NCI-H146 (cell line): ENCODE results near the gene ARHGAP15.

Experiments used
- DNase-seq: peaks from one replicate; lab custom pipeline; 2025; lab: John Stamatoyannopoulos, UW

Gene ARHGAP15

DNA sequence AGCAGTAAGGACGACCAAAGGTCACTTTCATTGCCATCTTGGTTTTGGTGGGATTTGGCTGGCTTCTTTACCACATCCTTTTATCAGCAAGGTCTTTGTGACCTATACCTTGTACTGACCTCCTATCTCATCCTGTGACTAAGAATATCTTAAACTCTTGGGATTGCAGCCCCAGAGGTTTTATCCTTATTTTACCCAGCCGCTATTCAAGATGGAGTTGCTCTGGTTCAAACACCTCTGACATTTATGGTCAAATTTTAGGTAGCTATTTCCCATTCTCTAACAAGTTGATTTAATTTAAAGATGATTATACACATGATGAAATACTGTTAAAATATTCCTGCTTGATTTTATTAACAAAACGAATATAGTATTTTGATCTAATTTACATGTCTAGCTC is 326.1 kb downstream of the ARHGAP15 start:
- no peak for DNase-seq

DNA sequence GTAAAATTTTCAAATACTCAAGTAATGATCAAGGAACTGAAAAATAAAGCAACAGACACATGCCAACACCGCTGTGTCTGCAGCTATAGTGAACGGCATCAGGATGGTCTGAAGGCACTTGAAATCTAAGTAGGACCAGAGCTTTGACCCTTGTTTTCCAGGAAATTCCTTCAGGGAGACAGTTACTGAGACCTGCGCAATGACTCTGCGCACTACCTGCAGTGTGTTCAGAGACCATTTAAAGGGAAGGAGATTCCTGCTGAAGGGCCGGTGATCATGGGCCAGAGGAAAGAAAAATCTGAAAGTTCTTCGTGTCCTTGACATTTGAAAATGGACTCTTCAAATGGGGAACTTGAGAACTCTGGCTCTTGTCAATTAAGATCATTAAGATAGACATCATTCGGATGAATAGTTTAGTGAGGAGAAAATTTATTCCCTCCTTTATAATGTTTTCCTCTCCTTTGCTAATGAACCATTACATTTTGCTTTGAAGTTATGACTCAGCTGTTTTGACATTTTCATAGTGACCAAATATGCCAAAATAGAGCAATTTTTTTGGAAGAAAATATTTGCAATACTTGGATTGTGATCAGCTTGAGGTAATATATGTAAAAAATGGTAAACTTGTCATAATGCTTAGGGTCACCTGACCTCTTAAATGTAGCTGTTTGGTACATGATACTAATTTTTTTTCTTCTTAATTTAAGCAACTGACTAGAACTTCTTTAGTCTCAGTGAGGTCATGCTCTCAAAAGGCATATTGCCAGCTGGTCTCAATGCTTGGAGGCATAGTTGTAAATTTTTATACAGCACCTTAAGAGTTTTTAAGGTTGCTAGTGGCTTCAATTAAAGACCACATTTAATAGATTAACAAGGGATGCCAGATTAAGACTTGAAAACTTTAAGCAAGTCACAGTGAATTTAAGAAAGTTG is 329.3 kb downstream of the ARHGAP15 start:
- no peak for DNase-seq

DNA sequence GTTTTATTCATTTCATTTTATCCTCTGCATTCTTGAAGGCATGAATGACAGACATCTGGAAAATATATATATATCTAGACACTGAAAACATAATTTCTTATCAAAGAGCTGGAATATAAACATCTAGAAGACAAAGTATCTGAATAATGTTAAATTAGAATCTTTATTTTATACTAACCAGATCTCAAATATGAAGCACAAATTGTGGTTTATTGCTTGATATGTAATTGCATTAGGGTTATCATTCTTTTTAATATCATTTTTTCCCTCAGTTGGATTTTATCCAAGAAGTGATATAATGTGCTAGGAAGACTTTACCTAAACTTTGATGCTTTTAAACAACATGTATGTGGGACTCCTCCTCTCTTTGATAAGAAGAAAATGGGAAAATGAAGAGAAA is 331.2 kb downstream of the ARHGAP15 start:
- no peak for DNase-seq

DNA sequence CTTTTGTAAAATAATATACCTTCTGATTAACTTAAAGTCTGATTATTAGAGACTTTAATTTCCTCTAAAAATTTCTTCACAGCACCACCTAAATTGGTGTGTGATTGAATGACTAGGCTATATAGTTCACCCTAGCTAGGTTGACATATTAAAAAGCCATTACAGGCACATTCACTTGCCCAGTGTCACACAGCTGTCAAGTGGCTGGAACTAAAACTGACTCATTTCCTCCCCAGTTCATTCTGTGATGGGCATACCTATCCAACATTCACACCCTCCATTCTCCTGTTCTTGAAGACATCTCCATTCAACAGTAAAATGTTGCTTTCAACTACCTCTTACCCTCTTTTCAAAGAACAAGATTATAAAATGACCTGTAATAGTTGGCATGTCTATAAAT is 334.5 kb downstream of the ARHGAP15 start:
- no peak for DNase-seq

DNA sequence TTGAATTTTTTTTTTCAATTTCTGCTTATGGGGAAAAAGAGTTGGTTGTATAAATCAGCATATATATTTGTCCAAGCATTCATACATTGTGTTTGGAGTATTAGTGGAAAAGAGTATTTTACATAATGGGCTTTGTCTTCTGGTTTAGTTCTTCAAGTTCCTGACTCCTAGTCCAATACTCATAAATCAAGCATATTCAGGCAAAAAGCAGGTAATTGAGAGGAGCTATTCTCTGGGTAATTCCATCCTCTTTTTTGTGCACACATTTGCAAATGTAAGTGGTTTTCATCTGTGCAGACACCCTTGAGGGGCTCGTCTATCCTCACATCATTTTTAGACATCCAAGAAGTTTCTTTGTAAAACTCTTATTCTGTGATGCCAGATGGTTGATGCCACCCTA is 337.2 kb downstream of the ARHGAP15 start:
- DNase-seq: no peak

DNA sequence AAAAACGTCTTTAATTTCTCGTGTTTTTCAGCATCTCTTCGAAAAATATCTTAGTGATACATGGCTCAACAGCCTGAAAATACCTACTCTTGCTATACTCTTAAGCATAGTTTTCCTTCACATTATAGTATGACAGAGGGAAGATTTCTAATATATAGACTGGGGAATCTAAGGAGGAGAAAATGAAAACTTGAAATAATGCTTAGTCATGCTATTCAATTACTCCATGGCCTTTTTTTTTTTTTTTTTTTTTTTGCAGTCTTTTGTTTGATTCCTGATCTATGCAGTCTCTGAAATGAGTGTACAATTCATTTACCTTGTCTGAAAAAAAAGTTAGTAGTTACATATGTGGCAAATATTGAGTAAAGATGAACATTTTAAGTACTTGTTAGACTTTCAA is 337.8 kb downstream of the ARHGAP15 start:
- DNase-seq: no peak

DNA sequence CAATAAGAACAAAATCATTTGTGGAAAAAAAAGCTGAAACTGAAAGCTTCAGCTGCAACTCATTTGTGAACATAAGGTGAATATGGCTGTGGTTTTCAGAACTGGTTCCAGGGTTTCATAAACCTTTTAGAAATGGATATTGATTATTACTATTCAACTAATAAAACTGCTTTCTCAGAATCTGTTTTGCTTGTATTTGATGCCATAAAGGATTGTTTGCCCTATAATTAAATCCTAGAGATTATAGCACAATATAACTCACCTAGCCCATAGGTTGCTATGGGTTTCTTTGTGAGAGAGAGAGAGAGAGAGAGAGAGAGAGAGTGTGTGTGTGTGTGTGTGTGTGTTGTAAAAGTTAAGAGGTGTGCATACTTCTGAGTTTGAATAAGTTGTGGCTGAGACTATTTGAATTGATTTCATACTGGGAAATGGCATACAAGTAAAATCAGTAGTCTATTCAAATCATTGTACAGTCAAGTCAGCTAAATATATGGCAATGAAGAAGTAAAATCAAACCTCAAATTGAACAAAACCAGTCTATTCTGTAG is 339.2 kb downstream of the ARHGAP15 start:
- no peak for DNase-seq

DNA sequence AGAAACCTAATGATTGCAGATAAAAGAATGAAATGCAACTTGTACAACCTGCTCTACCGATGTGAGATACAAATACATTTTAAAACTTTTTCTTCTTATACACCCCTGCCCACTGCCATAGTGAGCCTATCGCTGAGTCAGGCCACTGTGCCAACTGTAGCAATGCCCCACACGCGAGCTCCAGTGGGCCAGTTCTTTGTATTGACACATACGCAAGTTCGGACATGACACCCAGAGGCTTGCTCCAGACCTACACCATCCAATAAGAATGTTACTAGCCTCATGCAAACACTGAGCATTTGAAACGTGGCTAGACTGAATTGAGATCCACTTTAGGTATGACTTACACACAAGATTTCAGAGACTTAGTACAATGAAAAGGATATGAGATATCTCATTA is 340.1 kb downstream of the ARHGAP15 start:
- DNase-seq: no peak

DNA sequence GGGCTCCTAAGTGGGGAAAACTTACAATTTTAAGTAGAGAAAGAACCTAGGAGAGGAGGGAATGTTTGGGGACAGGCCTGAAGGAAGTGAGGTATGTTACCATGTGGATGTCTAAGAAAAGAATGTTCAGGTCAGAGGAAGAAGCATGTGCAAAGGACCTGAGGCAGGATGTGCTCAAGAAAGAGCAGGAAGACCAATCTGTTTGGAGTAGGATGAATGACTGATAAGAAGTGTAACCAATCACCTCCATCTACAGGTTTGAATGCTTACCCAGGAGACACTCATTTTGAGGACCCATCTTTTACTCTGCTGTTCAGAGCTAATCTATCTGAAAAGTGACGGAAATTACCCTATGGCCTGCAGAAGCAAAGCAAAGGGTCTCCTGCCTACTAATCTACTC is 342.3 kb downstream of the ARHGAP15 start:
- DNase-seq: no peak

DNA sequence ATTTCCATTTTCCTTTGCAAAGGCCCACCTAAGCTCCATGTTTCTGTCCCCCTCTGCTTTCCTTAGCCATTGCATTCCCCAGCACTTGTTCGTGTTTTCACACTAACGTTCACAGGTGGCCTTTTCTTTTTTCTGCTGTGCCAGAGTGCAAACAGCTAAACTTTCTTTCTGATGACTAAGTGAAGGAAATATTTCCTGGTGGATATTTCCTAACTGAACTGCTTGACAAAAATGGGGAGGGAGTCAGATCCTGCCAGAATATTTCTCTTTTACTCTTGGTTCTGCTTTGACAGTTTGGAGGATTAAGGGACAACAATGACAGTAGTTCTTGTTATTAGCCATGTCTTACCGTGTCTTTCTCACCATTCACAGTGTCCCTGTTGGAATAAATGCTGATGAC is 344.0 kb downstream of the ARHGAP15 start:
- no peak for DNase-seq

DNA sequence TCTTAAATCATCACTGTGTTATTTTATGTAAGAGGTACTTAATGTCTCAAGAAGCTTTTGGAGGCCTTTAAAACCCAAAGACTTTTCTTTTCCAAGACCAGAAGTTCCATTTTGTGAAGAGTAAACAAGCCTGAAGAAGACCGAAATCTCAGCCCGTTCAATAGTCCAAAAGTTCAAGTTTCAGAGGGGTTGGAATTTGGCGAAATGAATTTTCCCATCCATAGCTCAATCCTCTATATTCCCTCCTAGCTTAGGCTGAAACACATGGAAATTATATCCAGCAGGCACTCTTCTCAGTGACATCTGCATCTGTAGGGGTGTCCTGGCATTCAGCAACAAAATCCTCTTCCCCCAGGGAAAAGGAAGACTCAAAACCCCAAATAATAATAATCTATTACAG is 344.6 kb downstream of the ARHGAP15 start:
- DNase-seq: no peak

DNA sequence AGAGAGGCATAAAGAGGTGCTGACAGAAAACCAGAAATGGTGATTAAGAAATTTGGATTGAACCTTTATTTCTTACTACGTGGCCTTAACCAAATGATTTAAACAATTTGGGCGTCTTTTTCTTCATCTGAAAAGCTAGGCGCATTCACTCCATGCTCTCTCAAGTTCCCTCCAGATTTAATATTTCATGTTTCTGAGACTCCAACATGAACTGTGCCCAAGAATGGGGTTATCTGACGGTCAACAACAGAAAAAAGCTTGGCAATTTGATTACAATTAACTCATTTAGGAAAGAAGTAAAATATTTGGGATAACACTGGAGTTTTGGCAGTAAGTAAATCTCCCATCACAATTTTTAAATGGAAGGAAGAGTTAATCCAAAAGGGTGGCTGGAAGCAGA is 345.4 kb downstream of the ARHGAP15 start:
- DNase-seq: no peak

DNA sequence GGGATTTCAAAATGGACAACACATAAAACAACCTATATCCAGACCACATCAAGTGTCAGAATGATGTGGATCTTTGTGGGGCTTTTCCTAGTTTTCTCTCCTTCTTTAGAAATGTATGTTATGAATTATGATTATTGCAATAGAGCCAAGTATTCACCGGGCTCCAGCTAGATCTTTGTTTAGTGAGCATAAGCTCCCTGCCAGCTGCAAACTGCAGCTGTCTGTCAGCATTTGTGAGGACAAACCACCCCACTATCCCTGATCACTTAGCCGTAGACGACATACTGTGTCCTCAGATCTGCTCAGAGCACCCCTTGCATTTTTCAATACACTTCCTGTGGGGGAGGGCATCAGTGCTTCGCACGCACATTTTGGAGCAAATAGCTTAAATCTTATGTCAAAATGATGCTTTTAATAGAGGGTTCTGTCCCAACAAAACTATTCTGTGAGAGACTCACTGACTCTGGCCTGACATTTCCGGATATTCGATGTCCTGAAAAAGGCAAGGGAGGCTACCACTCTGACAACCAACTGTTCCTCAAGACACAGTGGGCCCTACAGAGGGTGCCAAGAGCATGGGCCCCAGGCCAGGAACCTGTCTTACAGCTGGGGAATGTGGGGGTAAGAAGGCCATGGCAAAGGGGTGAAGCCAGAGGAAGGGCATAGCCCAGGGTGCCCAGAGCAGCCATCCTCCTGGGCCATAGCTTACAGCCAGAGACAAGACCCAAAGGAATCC is 346.0 kb downstream of the ARHGAP15 start:
- no peak for DNase-seq

DNA sequence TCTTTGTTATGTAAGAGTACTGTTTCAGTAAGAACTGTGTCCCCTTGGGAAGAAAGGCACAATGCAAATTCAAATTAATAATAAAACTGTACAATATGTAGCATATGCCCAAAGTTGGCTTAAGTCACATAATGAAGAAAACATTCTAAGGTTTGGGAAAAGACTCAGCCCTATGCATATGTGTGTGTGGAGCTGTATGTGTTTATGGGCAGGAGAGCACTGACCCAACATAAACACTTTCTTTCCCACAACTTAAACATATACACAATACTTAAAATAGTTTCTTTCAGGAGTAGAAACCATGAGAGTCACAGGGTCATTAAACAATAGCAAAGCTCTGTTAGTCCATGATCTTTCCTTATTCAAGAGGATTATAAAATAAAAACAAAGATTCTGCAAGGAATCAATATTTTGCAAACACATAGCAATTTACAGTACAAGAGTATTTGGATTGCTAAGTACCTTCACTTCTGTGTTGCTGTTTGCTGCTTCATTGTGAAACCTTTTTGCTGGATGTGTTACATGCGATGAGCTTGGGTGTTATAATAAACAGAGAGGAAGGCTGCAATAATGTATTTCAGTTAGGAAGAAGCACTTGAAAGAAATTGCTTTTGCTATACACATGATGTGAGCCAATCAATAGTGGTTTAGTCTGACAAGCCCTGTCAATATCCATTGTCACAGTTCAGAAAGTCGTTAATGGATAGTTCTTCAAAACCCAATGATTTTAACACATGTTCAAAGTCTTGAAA is 347.3 kb downstream of the ARHGAP15 start:
- DNase-seq: no peak

DNA sequence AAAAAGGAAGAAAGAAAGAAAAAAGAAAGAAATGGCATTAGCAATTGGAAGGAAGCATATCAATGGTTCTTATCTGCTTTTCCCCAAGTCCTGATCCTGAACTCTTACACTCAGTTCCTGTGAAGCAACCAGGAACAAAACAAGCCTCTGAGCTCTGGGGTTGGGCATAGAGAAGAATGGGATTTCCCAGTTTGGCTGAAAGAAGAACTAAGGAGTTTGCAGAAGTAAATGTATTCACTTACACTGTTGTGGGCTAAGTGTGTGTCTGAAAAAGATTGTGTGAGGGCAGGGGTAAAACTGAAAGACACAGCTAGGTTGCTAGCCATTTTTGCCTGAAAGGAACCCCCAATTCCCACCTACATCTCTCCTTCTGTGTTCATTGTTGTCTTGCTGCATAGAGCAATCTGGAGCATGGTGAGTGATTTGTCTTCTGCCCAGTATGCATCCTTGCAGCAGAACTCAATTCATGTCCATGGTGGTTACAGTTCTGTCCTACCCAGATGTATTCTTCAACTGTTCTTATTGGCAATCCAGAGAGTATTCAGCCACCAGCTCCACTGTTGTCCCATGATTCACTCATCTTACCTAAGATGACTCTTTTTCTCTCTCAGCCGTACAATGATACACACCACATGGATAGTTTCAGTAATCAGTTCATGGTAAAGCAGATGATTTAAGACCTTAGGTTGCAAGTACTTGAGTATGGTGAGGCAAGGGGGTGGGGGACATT is 348.7 kb downstream of the ARHGAP15 start:
- DNase-seq: no peak

DNA sequence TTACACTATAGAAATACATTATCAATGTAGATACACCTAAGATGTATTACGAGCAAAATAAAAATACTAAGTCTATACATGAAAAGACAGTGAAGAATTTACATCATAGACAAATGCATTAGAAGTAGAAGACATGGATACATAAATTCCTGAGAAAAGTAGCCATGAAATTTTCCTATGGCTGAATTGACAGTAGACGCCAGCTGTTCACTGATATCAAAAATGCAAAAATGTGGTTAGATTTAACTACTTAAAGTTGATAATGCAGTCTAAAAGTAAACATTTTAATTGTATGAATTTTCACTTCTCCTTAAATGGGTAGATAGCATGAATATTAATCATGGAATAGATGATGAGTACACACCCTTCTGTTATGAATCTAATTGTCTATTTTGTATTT is 350.9 kb downstream of the ARHGAP15 start:
- no peak for DNase-seq

DNA sequence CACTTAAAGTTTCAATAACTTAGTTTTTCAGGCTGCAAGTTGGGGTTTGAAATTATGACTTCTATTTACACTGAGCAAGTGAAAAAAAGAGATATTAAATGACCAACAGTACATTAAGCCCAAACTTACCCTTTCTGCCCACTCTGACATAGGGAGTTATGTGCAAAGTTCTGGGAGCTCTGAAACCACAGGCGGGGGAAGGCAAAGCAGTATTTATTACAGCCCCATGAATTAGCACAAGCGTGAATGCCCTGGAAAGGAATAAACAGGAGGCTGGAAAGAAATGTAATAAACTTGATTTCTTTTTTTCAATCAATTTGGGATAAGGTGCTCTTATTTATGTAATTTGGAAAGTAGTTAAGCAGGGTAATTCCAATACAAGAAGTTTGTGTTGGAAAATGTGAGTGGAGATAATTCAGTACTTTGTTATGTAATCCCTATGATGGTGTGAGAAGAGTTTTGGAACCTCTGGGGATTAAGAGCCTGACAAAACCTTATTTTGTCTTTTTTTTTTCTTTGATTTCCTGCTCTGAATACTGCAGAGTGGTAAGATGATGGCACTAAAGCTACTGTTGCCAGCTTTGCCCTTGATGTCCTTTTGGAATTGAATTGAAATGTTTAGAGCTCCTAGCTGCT is 351.5 kb downstream of the ARHGAP15 start:
- no peak for DNase-seq

DNA sequence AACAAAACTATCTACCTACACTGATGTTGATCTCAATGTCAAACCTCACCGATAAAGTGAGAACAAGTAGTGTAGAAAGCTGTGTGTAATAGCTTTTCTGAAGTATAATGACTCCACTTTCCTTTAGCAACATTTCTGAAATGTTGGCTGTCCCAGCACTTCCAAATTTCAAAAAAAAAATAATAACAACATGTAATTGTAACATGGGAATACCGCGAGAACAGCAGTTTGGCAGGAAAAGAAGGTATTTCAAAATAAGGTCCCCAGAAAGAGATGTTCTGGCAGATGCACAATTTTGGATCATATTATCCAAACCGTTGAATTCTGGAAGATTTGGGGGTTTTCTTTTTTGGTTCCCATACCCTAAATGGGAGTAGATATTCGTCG is 352.0 kb downstream of the ARHGAP15 start:
- no peak for DNase-seq

DNA sequence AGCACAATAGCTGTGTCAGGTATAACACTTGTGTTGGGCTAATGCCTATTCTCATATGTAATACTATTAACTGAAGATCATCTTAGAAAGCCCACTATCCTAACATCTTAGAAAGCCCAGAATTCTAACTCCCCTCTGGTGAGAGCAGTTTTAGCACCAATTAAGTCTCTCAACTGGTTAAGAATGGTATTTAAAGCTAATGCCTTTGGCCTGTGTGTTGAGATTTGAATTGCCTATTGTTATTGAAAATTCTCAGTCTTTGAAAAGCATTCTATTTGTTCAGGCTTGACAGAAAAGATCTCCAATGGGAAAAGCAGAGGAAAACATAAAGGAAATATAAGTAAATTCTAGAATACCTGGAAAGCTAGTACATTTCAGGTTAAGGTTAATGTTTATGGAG is 352.5 kb downstream of the ARHGAP15 start:
- no peak for DNase-seq

DNA sequence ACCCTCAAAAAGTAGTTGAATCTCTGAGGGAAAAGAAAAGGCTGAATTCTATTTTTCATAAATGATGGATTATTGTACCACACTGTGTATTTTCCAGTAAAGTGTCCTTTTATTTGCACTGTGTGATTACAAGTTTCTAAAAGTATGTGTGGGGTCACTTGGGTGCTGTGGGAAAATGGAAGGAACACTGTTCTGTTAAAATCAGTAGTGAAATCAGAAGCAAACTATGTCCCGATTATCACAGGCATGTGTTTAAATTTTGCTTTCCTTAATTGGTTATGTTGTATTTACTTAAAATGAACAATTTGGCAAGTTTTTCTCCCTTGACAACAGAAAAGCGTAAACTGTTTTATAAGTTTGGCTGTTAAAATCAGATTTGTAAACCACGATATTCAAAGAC is 353.1 kb downstream of the ARHGAP15 start:
- DNase-seq: no peak

DNA sequence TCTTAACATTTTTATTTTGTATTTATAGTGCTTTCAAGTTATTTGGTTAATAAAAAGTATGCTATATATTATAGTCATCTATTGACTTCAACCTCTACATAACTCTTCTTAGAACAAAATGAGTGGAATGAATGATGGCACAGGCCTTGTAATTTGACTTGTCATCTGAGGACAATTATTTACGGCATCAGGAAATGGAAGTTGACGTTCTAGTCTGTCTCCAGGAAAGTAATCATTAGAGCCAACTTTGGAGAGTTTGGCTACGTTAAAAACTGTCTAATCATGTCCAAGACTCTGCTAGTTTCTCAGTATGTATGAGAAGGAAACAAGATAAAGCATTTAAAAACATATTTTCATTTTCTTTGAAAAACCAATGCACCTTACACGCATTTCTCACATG is 353.6 kb downstream of the ARHGAP15 start:
- DNase-seq: no peak
